RWPE2 (cell line): ENCODE results near the gene SYTL3.
A peak's percentile ranks its signal among the peaks of the same experiment; 100 is the strongest.

ENCODE experiments used
- ATAC-seq: fragments of 200-7000 bp; cut with Tn5 transposase; 3 replicates; pipeline ENCODE4 v1.9.1; 2021; ENCODE audit warnings: low read depth
- DNase-seq: peaks from one replicate; pipeline ENCODE4 v3.0.0-alpha.2; 2020; ENCODE audit warnings: low spot score
- H3K27ac ChIP-seq: fragments of 450-650 bp; 2 replicates; pipeline ENCODE4 v1.5.1; 2017; ENCODE audit warnings: mild to moderate bottlenecking; ENCODE audit not compliant: poor library complexity, severe bottlenecking
- H3K27me3 ChIP-seq: fragments of 250-450 bp; sonication (Bioruptor Pico); 2 replicates; pipeline ENCODE4 v1.5.1; 2021; ENCODE audit warnings: mild to moderate bottlenecking, moderate library complexity; ENCODE audit not compliant: insufficient read depth, poor library complexity, severe bottlenecking
- H3K36me3 ChIP-seq: fragments of 250-450 bp; sonication (Bioruptor Pico); 2 replicates; pipeline ENCODE4 v1.5.1; 2020; ENCODE audit warnings: low read depth, mild to moderate bottlenecking, moderate library complexity
- H3K4me1 ChIP-seq: fragments of 250-450 bp; sonication (Bioruptor Pico); 2 replicates; pipeline ENCODE4 v1.5.1; 2021; ENCODE audit warnings: mild to moderate bottlenecking, moderate library complexity; ENCODE audit not compliant: insufficient read depth, poor library complexity, severe bottlenecking
- H3K4me3 ChIP-seq: fragments of 250-450 bp; sonication (Bioruptor Pico); 2 replicates; pipeline ENCODE4 v1.5.1; 2021; ENCODE audit warnings: mild to moderate bottlenecking, moderate library complexity; ENCODE audit not compliant: severe bottlenecking
- H3K9me3 ChIP-seq: fragments of 250-450 bp; sonication (Bioruptor Pico); 2 replicates; pipeline ENCODE4 v1.5.1; 2021; ENCODE audit warnings: mild to moderate bottlenecking, moderate library complexity; ENCODE audit not compliant: severe bottlenecking
- TF ChIP-seq, protein P1 (sequence below): fragments of 450-650 bp; IDR thresholded peaks from one replicate; pipeline ENCODE4 v1.5.1; 2017; ENCODE audit warnings: mild to moderate bottlenecking, moderate library complexity; ENCODE audit not compliant: poor library complexity, severe bottlenecking

SYTL3 gene

DNA sequence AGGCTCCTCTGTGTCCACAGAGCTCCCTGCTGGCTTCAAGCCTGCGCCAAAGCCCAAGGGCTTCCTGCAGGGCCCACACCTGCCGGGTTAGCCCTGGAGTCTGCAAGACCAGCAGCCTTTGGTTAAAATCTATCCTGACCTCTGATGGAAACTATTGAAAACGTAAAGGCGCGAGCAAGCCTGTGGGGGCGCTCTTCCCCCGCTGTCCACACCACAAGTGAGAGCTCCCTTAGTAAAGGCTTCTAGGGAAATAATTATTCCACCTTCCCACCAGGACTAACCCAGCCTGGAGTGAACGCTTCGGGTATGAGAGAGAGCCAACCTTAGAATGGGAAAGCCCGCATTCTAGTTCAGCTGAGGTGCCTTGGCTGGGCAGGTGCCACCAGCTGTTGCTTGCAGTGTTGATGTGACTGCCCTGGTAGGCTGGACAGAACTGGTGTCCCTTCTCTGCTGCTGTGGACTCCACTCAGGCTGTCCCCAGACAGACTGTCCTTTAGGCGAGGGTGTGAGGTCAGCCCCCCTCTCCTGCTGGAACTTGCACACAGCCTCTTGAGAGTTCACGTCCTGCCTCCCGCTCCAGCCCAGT lies 68.7 kb downstream of the SYTL3 start:
- DNase-seq (no peak), ATAC-seq (no peak)
- no peaks in the 10 kb centered on the region for H3K9me3 ChIP-seq
- peaks cover 27% of the 10 kb centered on the region for H3K4me1 ChIP-seq
- no peak overlapping the region for H3K27ac ChIP-seq
- H3K27me3 ChIP-seq, result no peaks in the 10 kb centered on the region
- TF ChIP-seq, protein P1, sequence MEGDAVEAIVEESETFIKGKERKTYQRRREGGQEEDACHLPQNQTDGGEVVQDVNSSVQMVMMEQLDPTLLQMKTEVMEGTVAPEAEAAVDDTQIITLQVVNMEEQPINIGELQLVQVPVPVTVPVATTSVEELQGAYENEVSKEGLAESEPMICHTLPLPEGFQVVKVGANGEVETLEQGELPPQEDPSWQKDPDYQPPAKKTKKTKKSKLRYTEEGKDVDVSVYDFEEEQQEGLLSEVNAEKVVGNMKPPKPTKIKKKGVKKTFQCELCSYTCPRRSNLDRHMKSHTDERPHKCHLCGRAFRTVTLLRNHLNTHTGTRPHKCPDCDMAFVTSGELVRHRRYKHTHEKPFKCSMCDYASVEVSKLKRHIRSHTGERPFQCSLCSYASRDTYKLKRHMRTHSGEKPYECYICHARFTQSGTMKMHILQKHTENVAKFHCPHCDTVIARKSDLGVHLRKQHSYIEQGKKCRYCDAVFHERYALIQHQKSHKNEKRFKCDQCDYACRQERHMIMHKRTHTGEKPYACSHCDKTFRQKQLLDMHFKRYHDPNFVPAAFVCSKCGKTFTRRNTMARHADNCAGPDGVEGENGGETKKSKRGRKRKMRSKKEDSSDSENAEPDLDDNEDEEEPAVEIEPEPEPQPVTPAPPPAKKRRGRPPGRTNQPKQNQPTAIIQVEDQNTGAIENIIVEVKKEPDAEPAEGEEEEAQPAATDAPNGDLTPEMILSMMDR, result peak; percentile 31
- no peaks in the 10 kb centered on the region for H3K36me3 ChIP-seq
- no peak overlapping the region for H3K4me3 ChIP-seq

DNA sequence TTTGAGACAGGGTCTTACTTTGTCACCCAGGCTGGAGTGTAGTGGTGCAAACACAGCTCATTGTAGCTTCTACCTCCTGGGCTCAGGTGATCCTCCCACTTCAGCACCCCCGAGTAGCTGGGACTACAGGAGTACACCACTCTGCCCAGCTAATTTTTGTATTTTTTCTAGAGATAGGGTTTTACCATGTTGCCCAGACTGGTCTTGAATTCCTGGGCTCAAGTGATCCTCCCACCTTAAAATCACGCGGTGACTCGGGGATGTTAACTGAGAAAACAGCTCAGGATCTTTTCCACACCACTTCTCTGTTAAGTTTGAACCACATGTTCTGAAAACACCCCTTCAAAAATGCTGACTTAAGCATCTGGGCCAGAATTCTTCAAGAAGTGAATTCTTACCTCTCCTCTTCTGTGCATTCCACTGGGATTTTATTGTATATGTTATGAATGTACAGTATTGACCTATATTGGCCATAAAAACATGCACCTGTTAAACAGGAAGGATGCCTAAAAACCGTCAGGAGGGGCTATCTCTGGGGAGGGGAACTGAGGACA lies 72.4 kb downstream of the SYTL3 start:
- TF ChIP-seq, protein P1, result no peak
- Histone ChIP-seq H3K27me3 (no peaks in the 10 kb centered on the region), H3K27ac (no peak overlapping the region), H3K36me3 (no peaks in the 10 kb centered on the region), H3K4me3 (no peak overlapping the region), H3K9me3 (no peaks in the 10 kb centered on the region), H3K4me1 (peaks cover 27% of the 10 kb centered on the region)
- ATAC-seq (no peak), DNase-seq (no peak)

- Histone ChIP-seq H3K36me3 (no peaks in the 10 kb centered on the region), H3K9me3 (peaks cover 6% of the 10 kb centered on the region), H3K4me3 (no peak overlapping the region), H3K4me1 (peaks cover 9% of the 10 kb centered on the region), H3K27me3 (no peaks in the 10 kb centered on the region), H3K27ac (no peak overlapping the region)
- DNase-seq (no peak), ATAC-seq (no peak)
- TF ChIP-seq, protein P1, result no peak
These were observed 75.8 kb downstream of the SYTL3 start for GRCh38 chr6:158725704-158726103.

DNA sequence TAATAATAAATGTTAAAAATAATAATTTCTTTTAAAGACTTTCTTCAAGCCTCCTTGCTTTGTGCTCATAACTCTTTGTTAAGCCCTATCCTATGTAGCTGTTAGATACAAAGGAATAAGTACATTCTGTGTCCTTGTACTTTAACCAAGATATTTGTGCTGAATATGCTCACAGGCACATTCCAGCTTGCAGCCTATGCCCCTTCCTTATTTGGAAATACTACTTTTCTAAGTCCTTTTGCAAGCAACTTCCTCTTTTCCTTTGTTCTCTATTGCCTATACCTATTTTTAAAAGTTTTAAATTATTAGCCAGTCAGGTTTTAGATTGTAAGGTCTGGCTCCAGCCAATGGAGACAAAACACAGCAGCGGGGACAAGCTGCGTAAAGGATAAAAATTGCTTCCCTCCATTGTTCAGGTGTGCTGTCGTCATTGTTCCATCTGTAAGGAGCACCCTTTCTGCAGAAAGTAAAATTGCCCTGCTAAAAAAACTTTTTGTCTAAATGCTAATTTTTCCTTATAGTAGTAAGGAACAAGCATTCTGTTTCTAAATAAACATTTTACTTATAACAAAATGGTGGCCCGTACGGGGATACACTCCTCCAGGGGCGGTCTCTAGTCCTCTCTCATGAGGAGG lies 80.2 kb downstream of the SYTL3 start:
- Histone ChIP-seq H3K36me3 (no peaks in the 10 kb centered on the region), H3K27ac (no peak overlapping the region), H3K4me3 (no peak overlapping the region), H3K4me1 (no peaks in the 10 kb centered on the region), H3K27me3 (no peaks in the 10 kb centered on the region), H3K9me3 (peaks cover 19% of the 10 kb centered on the region)
- no peak for DNase-seq
- no peak for ATAC-seq
- TF ChIP-seq, protein P1, result no peak

DNA sequence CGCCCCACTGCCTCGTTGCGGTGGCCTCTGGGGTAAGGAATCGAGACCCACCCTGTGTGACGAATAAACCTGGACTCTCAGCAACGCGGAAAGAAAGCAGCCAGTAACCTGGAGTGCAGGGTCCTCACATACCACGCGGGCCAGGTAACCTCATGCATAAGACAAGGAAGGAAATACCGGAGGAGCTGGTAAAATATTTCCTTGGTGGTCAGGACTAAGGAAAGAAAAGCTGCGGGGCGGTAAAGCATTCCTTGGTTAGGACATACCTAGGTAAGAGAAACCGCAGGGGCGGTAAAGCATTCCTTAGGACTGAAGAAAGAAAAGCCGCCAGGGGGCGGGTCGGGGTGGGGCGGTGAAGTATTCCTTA lies 80.7 kb downstream of the SYTL3 start:
- ATAC-seq, result no peak
- no peak overlapping the region for H3K27ac ChIP-seq
- H3K4me3 ChIP-seq, result no peak overlapping the region

More for the DNA sequence above, 80.7 kb downstream of the SYTL3 start:
- peaks cover 19% of the 10 kb centered on the region for H3K9me3 ChIP-seq
- no peak for DNase-seq
- no peaks in the 10 kb centered on the region for H3K36me3 ChIP-seq
- TF ChIP-seq, protein P1, result no peak
- H3K4me1 ChIP-seq, result no peaks in the 10 kb centered on the region
- H3K27me3 ChIP-seq, result no peaks in the 10 kb centered on the region
